Smooth muscle cell (in vitro differentiated cells): ENCODE measurements around the gene UBE2A. TPM values are rescaled to one million over a fixed set of nuclear protein-coding genes. Genes with fewer than 3 reads are reported as not detected.

Experiments
- DNase-seq: peaks from one replicate; lab custom pipeline; 2025; ENCODE audit not compliant: unreplicated experiment; lab: John Stamatoyannopoulos, UW
- H2AFZ ChIP-seq: fragments of 200-600 bp; sonication (generic); 2 replicates; pipeline ENCODE4 v1.6.0; 2016; ENCODE audit warnings: antibody characterized with exemption, low read depth, mild to moderate bottlenecking
- H3F3A ChIP-seq: fragments of 200-600 bp; sonication (generic); 2 replicates; pipeline ENCODE4 v1.6.0; 2017; ENCODE audit warnings: antibody characterized with exemption, low read depth
- H3K27ac ChIP-seq: fragments of 200-600 bp; sonication (generic); 2 replicates; pipeline ENCODE4 v1.5.1; 2016; ENCODE audit warnings: low read depth, mild to moderate bottlenecking
- H3K27me3 ChIP-seq: fragments of 200-600 bp; sonication (generic); 2 replicates; pipeline ENCODE4 v1.6.1; 2016; ENCODE audit warnings: low read depth, mild to moderate bottlenecking
- H3K36me3 ChIP-seq: fragments of 200-600 bp; sonication (generic); 2 replicates; pipeline ENCODE4 v1.5.1; 2016; ENCODE audit warnings: low read depth
- H3K4me1 ChIP-seq: fragments of 200-600 bp; sonication (generic); 2 replicates; pipeline ENCODE4 v1.5.1; 2016; ENCODE audit warnings: low read depth
- H3K4me2 ChIP-seq: fragments of 200-600 bp; sonication (generic); 2 replicates; pipeline ENCODE4 v1.6.0; 2016; ENCODE audit warnings: mild to moderate bottlenecking
- H3K4me3 ChIP-seq: fragments of 200-600 bp; sonication (generic); 2 replicates; pipeline ENCODE4 v1.5.1; 2016; ENCODE audit warnings: mild to moderate bottlenecking
- H3K79me2 ChIP-seq: fragments of 200-600 bp; sonication (generic); 2 replicates; pipeline ENCODE4 v1.6.0; 2016; ENCODE audit warnings: low read depth, mild to moderate bottlenecking
- H3K9ac ChIP-seq: fragments of 200-600 bp; sonication (generic); 2 replicates; pipeline ENCODE4 v1.6.0; 2016; ENCODE audit warnings: low read depth
- H3K9me3 ChIP-seq: fragments of 200-600 bp; sonication (generic); replicated peaks from 2 replicates; pipeline ENCODE4 v1.5.1; 2016; ENCODE audit warnings: low read depth
- H4K20me1 ChIP-seq: fragments of 200-600 bp; sonication (generic); 2 replicates; pipeline ENCODE4 v1.6.0; 2016; ENCODE audit warnings: low read depth
- CTCF ChIP-seq: fragments of 200-600 bp; sonication (generic); IDR thresholded peaks from 2 replicates; pipeline ENCODE4 v1.5.1; 2017; ENCODE audit warnings: borderline replicate concordance, mild to moderate bottlenecking, antibody characterized with exemption; ENCODE audit not compliant: insufficient read depth, poor library complexity, severe bottlenecking
- WGBS: methylation state at CpG from one replicate; pipeline ENCODE4 v1.1.7; 2016; ENCODE audit warnings: low lambda C conversion rate; 5-methylcytosine and 5-hydroxymethylcytosine counted together
- polyA plus RNA-seq: library from polyadenylated mRNA; unstranded; fragments of >200 nt; fragmentation: Nextera tagmentation; extraction: Ambion mirVana; gene quantifications from 2 replicates; pipeline ENCODE4 v1.2.1, GENCODE V29; 2016
- total RNA-seq: library from RNA; depleted of rRNA; stranded (reverse); fragments of >200 nt; gene quantifications from 2 replicates; pipeline ENCODE4 v1.2.3, GENCODE V29; 2014

UBE2A gene
- total and polyA plus RNA-seq, 2 experiments from 2014 or later: 76.0 to 86.4 TPM

- Histone ChIP-seq H3K4me2 (peak within 1 kb of the TSS; percentile 87), H4K20me1 (no peaks in the 10 kb centered on the region), H3K4me1 (no peaks in the 10 kb centered on the region), H3K79me2 (peaks cover 7% of the 10 kb centered on the region), H3K27ac (peak within 1 kb of the TSS; percentile 76), H3K4me3 (peak within 1 kb of the TSS; percentile 63), H3K36me3 (no peaks in the 10 kb centered on the region), H3K9ac (peak within 1 kb of the TSS; percentile 88), H3F3A (no peaks in the 10 kb centered on the region), H2AFZ (peak within 1 kb of the TSS; percentile 90), H3K27me3 (no peaks in the 10 kb centered on the region), H3K9me3 (no peaks in the 10 kb centered on the region)
- DNase-seq: peak; percentile 27
- TF ChIP-seq CTCF: no peak
- 38% methylated on average over 27 of the region's 27 CpGs for WGBS
Measured at GRCh38 chrX:119565107-119565663, 9.2 kb upstream of the UBE2A start, which contains the start of gene STEEP1. Gene STEEP1 (minus strand): TSS chrX:119565409. CDS start chrX:119565355, 54 bp downstream.

GRCh38 chrX:119570351-119570835 is 4.0 kb upstream of the UBE2A start:
- Histone ChIP-seq H3K4me1 (peaks cover under 1% of the 10 kb centered on the region), H3K4me2 (no peak overlapping the region), H3K9ac (no peak overlapping the region), H3K27ac (no peak overlapping the region), H3F3A (no peaks in the 10 kb centered on the region), H3K4me3 (no peak overlapping the region), H3K36me3 (no peaks in the 10 kb centered on the region), H4K20me1 (peaks cover under 1% of the 10 kb centered on the region), H3K79me2 (peaks cover 6% of the 10 kb centered on the region), H3K9me3 (no peaks in the 10 kb centered on the region), H3K27me3 (no peaks in the 10 kb centered on the region), H2AFZ (no peak overlapping the region)
- no peak for DNase-seq
- WGBS: 82% methylated on average over 6 of the region's 6 CpGs
- TF ChIP-seq CTCF: no peak

GRCh38 chrX:119573222-119573621 is 1.1 kb upstream of the UBE2A start:
- no peak for DNase-seq
- WGBS: 61% methylated on average over 3 of the region's 3 CpGs
- Histone ChIP-seq H4K20me1 (peaks cover 6% of the 10 kb centered on the region), H3K36me3 (no peaks in the 10 kb centered on the region), H3K9ac (no peak overlapping the region), H3K4me2 (peak overlapping the region; percentile 87), H3K79me2 (peaks cover 16% of the 10 kb centered on the region), H2AFZ (peak overlapping the region; percentile 94), H3K4me1 (peaks cover 7% of the 10 kb centered on the region), H3K27me3 (no peaks in the 10 kb centered on the region), H3F3A (no peaks in the 10 kb centered on the region), H3K9me3 (no peaks in the 10 kb centered on the region), H3K4me3 (peak overlapping the region; percentile 85), H3K27ac (no peak overlapping the region)
- no peak for TF ChIP-seq CTCF
